ENCODE measurements around the gene UBE2E2.

GRCh38 chr3:23437484-23438145 lies 234.5 kb downstream of the UBE2E2 start:
- TF ChIP-seq CTCF (IDR thresholded peaks at IDR 0.05; ENCODE audit: low read length) (no peak), EZH2 (IDR thresholded peaks at IDR 0.05; ENCODE audit: borderline replicate concordance, low read length) (no peak)
